NCI-H1694 treated with DMSO at 0.1 percent for 48 hours (cell line): ENCODE measurements around the gene MGAT1.
"Not testable (repeated sequence)": the region's sequence is repeated elsewhere in the genome, so short reads cannot be mapped to it uniquely, and the experiment has no call there.

Experiments used
- DNase-seq: peaks from one replicate; lab custom pipeline; 2025; lab: John Stamatoyannopoulos, UW

The MGAT1 gene

GRCh38 chr5:180785121-180785781, 17.4 kb downstream of the MGAT1 start:
- no peak for DNase-seq

- peak; percentile 38 for DNase-seq
Observed at GRCh38 chr5:180784497-180785097, 18.0 kb downstream of the MGAT1 start.

GRCh38 chr5:180783340-180784052, 19.1 kb downstream of the MGAT1 start:
- DNase-seq: no peak

GRCh38 chr5:180782748-180783147, 19.9 kb downstream of the MGAT1 start:
- DNase-seq: no peak

GRCh38 chr5:180781900-180782326, 20.7 kb downstream of the MGAT1 start:
- not testable (repeated sequence) for DNase-seq

GRCh38 chr5:180779985-180780610, 22.5 kb downstream of the MGAT1 start:
- DNase-seq: no peak

- no peak for DNase-seq
Observed at GRCh38 chr5:180777475-180777874, 25.1 kb downstream of the MGAT1 start.

GRCh38 chr5:180776376-180776775, 26.2 kb downstream of the MGAT1 start:
- no peak for DNase-seq

- DNase-seq: no peak
Observed at GRCh38 chr5:180775624-180776023, 27.0 kb downstream of the MGAT1 start.

- no peak for DNase-seq
Observed at GRCh38 chr5:180771839-180772238, 30.8 kb downstream of the MGAT1 start.

GRCh38 chr5:180769821-180770220, 32.8 kb downstream of the MGAT1 start:
- DNase-seq: no peak

GRCh38 chr5:180755601-180756000, 47.0 kb downstream of the MGAT1 start:
- no peak for DNase-seq

- DNase-seq: no peak
Observed at GRCh38 chr5:180744253-180744652, 58.4 kb downstream of the MGAT1 start.

GRCh38 chr5:180742727-180743126, 59.9 kb downstream of the MGAT1 start:
- DNase-seq: no peak

- DNase-seq: not testable (repeated sequence)
Observed at GRCh38 chr5:180740953-180741352, 61.7 kb downstream of the MGAT1 start.

- DNase-seq: no peak
Observed at GRCh38 chr5:180739958-180740357, 62.6 kb downstream of the MGAT1 start, which contains the start of gene OR2Y1. Gene OR2Y1 (minus strand): TSS chr5:180740058. CDS start chr5:180740058, 0 bp downstream.

GRCh38 chr5:180739271-180739670, 63.3 kb downstream of the MGAT1 start:
- no peak for DNase-seq

- no peak for DNase-seq
Observed at GRCh38 chr5:180736536-180736935, 66.1 kb downstream of the MGAT1 start.
